ENCODE results near the gene SSR4.

SSR4 gene

GRCh38 chrX:153769158-153769864, 25.2 kb upstream of the SSR4 start:
- DNase-seq (ENCODE audit: low spot score): no peak

DNA sequence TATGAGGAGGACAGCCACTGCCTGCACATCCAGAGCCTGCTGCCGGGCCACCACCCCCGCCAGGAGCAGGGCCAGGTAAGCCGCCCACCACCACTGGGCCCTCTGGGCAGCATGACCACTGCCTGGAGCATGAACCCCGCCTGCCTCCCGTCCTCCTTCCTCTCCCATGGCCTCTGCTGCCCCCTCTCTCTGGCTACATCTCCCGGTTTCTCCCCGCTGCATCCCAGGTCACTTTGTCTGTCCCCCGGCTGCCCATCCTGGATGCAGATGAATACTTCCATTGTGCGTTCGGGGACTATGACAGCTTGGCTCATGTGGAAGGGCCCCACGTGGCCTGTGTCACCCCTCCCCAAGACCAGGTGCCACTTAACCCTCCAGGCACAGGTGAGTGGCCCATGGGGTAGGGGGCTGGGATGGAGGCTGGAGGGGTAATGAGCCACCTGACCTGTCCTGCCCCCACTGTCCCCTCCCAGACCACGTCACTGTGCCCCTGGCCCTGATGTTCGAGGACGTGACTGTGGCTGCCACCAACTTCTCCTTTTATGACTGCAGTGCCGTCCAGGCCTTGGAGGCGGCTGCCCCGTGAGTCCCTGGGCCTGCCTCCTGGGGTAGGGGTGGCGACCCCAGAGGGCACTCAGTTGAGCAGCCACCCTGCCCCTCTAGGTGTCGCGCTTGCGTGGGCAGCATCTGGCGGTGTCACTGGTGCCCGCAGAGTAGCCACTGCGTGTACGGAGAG, 24.4 kb upstream of the SSR4 start:
- DNase-seq (ENCODE audit: low spot score): no peak

- DNase-seq (ENCODE audit: low spot score): no peak
Measured at GRCh38 chrX:153770601-153771414, 23.7 kb upstream of the SSR4 start.

GRCh38 chrX:153771415-153772315, 22.8 kb upstream of the SSR4 start:
- no peak for DNase-seq (ENCODE audit: low spot score)

- no peak for DNase-seq (ENCODE audit: low spot score)
Measured at GRCh38 chrX:153772316-153773217, 21.9 kb upstream of the SSR4 start.

- DNase-seq (ENCODE audit: low spot score): no peak
Measured at GRCh38 chrX:153773218-153773611, 21.3 kb upstream of the SSR4 start.

DNA sequence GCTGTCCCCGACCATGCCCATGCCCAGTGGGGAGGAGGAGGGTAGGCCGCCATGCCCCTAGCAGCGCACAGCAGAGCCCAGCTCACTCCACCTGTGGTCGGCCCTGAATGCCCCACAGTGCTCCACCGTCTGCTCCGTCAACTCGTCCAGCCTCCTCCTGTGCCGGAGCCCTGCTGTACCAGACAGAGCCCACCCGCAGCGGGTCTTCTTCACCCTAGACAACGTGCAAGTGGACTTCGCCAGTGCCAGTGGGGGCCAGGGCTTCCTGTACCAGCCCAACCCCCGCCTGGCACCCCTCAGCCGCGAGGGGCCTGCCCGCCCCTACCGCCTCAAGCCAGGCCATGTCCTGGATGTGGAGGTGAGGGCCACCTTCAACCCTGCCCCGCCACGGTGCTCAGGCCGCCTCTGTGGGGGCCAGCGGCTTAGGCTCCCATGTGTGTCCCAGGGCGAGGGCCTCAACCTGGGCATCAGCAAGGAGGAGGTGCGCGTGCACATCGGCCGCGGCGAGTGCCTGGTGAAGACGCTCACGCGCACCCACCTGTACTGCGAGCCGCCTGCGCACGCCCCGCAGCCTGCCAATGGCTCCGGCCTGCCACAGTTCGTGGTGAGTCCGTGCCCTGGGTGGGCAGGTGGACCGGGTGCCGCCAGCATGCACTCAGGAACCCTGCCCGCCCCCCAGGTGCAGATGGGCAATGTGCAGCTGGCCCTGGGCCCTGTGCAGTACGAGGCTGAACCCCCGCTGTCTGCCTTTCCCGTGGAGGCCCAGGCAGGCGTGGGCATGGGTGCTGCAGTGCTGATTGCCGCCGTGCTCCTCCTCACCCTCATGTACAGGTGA, 20.5 kb upstream of the SSR4 start:
- no peak for DNase-seq (ENCODE audit: low spot score)

GRCh38 chrX:153774576-153775292, 19.7 kb upstream of the SSR4 start:
- no peak for DNase-seq (ENCODE audit: low spot score)

DNA sequence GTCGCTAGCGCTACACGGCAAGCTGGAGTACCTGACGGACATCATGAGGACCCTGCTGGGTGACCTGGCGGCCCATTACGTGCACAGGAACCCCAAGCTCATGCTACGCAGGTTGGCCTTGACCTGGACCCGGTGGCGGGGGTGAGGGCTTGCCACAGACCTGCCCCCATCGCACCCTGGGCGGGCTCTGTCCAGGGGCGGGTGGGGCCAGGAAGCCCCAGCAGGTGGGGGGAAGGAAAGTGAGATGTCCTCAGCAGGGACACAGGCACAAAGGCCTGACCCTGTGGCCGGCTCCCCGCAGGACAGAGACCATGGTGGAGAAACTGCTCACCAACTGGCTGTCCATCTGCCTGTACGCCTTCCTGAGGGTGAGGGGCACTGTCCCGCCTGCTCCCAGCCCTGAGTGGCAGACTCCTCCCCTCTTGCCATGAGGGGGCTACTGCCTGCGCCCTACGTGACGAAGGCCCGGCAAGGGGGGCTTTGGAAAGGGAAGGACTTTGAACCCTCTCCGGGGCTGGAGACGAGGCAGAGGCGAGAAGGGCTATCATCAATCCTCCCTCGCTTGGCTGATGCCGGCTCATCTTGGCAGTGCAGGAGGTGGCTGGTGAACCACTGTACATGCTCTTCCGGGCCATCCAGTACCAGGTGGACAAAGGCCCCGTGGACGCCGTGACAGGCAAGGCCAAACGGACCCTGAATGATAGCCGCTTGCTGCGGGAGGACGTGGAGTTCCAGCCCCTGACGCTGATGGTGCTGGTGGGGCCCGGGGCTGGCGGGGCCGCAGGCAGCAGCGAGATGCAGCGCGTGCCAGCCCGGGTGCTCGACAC, 19.0 kb upstream of the SSR4 start:
- DNase-seq (ENCODE audit: low spot score): no peak

DNA sequence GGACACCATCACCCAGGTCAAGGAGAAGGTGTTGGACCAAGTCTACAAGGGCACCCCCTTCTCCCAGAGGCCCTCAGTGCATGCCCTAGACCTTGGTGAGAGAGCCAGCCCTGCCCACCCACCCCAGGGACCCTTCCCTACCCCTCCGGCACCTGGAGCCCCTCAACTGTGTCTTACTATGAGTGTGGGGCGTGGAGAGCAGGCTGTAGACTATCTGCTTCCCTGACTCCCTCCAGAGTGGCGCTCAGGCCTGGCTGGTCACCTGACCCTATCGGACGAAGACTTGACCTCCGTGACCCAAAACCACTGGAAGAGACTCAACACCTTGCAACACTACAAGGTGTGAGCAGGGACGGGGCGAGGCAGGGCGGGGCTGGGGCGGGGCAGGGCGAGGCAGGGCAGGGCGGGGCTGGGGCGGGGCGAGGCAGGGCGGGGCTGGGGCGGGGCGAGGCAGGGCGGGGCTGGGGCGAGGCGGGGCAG, 18.3 kb upstream of the SSR4 start:
- DNase-seq (ENCODE audit: low spot score): no peak

DNA sequence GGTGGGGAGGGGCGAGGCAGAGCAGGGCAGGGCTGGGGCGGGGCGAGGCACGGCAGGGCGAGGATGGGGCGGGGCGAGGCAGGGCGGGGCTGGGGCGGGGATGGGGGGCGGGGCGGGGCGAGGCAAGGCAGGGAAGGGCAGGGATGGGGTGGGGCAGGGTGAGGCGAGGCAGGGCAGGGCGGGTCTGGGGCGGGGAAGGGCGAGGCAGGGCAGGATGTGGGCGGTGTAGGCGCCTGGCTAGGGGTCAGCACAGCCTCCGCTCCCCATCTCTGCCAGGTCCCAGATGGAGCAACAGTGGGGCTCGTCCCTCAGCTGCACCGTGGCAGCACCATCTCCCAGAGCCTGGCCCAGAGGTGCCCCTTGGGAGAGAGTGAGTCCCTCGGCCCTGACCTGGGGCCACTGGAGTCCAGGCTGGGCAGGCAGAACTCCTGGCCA, 17.8 kb upstream of the SSR4 start:
- DNase-seq (ENCODE audit: low spot score): no peak

DNA sequence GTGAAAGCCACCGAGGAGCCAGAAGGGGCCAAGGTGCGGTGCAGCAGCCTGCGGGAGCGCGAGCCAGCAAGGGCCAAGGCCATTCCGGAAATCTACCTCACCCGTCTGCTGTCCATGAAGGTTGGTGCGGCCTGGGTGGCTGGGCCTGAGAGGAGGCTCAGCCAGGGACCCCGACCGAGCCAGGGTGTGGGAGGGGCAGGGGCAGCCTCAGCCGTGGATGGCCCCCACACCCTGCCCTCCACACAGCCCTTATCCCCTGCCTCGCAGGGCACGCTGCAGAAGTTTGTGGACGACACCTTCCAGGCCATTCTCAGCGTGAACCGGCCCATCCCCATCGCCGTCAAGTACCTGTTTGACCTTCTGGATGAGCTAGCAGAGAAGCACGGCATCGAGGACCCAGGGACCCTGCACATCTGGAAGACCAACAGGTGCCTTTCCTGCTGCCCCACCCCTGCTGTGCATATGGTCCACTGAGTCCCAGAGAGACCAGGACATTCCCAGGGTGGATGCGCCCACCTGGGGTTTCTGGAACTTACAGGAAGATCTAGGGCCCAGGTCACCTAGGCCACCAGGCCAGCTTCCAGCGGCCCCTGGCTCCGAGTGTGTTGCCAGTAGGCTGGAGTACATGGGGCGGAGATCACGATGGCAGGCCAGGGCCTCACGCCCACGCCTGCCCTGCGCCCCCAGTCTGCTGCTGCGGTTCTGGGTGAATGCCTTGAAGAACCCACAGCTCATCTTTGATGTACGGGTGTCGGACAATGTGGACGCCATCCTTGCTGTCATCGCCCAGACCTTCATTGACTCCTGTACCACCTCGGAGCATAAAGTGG, 17.0 kb upstream of the SSR4 start:
- DNase-seq (ENCODE audit: low spot score): no peak

- DNase-seq (ENCODE audit: low spot score): no peak
Measured at GRCh38 chrX:153778181-153778580, 16.3 kb upstream of the SSR4 start.

- no peak for DNase-seq (ENCODE audit: low spot score)
Measured at GRCh38 chrX:153778684-153779101, 15.8 kb upstream of the SSR4 start.

DNA sequence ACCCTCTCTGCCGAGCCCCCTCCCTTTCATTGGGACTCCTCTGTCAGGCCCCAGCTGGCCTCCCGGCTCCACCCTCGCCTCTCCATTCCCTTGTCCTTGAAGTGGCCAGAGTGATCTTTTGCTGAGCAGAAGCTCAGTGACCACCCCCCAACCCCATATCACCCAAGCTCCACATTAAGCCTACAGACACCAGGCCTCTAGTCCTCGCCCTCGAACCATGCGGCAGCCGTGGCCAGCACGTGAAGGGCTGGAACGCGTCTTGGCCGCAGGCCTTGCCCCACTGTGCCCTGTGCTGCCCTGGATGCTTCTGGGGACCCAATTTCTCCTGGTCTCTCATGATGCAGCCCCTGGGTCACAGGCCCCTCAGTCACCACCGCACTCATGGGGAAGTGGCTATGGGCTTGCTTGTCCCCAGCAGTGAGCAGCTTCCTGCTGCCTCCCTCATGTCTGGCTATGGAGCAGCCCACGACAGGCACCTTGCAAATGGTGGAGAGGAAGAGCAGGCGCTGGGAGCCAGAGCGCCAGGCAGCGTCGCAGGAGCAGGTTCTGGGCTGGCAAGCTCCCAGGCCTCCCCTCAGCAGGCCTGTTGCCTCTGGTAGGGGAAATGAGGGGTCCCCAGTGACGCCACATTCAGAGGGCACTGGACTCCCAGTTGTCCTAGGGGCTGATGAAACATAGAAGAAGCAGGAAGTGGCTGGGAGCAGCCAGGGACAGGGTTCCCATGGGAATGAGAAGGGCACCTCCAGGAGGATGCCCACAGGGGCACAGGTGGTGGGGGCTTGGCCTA, 14.4 kb upstream of the SSR4 start:
- DNase-seq (ENCODE audit: low spot score): no peak

DNA sequence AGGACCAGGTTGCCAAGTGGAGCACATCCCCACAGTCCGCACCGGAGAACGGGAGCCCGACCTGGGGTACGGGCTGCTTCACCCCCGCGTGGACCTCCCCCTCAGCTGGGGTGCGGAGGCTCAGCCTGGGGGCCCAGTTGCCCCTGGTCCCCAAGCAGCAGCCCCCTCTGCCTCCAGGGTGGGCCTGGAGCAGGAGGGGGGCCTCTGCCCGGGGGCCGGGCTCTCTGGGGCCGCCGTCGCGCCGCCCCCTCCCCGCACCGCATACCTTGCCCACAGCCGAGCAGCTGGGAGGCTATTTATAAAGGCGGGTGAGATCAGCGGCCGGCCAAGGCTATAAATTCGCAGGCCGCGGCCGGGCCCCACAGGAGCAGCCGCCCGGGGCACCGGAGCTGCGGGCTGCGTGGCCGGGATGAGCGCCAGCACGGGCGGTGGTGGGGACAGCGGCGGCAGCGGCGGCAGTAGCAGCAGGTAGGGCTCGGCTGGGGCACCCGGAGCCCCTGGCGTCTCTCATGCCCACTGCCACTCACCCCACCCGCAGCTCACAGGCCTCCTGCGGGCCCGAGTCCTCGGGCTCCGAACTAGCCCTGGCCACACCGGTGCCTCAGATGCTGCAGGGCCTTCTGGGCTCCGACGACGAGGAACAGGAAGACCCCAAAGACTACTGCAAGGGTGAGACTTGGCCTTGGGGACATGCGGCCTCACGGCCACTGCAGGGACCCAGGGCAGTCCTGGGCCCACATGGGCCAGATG, 13.6 kb upstream of the SSR4 start, which contains the start of gene SRPK3:
SRPK3 (plus strand) TSS at position 364 of the 750 bp plus-strand sequence; CDS start at position 410, 46 bp downstream.
- no peak for DNase-seq (ENCODE audit: low spot score)

All from CD4-positive, alpha-beta T cell treated with Interleukin-2 at 100 ng/mL for 4 hours (primary cell).